T-helper 2 cell (primary cell): ENCODE data around the gene PDE6D.
"Not testable (repeated sequence)": the region's sequence is repeated elsewhere in the genome, so short reads cannot be mapped to it uniquely, and the experiment has no call there.

Experiments
- DNase-seq, 5 experiments: peaks; one replicate each; pipeline versions ENCODE4 v3.0.0 to v3.0.0-alpha.2; 2012 to 2022

Gene PDE6D

DNA sequence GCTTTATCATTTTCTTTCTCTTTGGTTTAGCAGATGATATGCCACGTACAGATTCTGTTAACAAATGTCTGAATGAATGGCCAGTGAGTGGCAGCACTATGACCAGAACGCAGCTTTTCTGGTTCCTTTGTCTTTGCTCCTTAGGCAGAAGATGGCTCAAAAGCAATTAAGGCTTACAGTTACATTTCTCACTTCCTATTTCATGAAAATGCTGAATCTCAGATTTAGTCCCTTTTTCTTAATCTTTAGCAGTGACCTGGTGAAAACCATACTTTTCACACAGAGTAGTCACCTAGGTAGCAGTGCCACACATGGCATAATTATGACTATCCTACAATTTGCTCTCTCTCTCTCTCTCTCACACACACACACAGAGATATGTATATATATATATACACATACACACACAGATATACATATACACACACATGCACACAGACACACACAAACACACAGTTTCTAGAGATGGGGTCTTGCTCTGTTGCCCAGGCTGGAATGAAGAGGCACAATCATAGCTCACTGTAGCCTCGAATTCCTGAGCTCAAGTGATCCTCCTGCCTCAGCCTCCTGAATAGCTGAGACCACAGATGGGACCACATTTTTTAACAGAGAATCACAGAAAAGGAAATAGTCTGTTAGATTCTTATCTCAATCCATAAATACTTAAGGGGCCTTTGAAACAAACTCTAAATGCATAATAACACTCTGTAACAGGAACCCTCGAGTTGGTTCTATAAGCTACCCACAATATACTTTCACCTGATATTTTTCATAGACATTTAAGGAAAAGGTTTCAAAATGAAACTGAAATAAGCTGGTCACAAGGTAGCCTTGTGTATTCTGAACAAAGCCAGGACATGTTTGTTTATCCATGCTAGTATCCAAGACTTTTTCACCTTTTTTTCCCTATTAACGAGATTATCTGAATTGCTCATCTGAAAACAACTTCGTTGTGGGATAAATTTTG lies 11.6 kb downstream of the PDE6D start:
- peak in 1 of 5 experiments; percentile 19 for DNase-seq

DNA sequence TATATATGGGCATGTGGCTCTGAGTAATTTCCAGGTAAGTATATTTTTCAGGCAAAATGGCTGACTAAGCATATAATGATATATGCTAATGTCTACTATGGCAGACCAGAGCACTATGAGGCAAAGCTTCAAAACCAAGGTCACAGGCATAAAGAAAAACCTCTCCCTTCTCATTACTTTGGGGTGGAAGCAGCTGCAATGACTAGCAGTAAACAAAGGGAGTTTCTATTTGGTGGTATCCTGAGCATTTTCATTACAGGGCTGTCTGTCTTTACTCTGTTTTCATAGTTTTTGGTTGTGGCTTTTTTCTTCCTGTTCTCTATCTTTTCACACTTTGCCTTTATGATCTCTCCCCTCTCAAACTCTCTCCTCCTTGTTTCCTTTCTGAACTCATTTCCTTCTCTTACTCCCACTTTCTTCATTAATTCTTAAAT lies 15.6 kb downstream of the PDE6D start:
- peak in 1 of 5 experiments; percentile 51 for DNase-seq

DNA sequence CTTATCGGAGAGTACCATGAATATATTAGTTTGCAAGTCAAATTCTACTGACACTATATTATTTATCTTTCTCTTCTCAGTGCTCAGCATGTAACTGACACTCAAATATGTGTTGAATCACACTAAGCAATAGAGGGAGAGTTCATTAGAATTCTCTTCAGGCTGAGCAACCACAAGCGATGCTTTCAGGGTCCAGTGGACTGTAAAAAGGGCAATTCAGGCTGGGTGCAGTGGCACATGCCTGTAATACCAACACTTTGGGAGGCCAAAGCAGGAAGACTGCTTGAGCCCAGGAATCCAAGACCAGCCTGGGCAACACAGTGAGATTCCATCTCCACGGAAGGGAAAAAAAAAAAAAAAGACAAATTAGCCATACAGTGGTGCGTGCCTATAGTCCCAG lies 16.3 kb downstream of the PDE6D start:
- no peak for DNase-seq

DNA sequence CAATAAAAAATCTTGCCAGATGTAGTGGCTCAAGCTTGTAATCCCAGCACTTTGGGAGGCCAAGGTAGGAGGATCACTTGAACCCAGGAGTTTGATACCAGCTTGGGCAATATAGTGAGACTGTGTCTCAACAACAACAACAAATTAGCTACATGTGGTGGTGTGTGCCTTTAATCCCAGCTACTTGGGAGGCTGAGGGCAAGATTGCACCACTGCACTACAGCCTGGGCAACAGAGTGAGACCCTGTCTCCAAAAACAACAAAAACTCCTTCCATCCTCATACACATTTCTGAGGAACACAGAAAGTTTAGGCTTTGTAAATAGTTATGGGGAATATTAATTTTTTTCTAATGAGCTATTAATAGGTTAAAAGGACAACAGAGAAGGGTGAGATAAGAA lies 17.0 kb downstream of the PDE6D start:
- no peak for DNase-seq

DNA sequence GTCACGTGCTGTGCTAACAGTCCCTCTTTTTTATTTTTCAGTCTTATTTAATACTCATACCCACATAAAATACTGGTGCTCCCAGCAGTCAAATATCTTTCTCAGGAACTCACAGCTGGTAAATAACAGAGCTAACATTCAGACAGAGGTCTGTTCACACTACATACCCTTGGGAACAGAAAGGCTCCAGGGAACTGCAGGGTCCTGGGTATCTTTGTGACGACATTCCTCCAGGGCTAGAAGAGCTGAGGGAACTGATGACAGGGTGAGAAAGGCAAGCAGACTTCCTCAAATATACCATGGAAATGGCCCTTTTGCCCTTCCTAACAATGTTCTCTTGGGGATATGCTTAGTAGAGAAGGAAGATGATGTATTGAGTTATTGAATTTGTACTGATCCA lies 19.3 kb downstream of the PDE6D start:
- no peak for DNase-seq

DNA sequence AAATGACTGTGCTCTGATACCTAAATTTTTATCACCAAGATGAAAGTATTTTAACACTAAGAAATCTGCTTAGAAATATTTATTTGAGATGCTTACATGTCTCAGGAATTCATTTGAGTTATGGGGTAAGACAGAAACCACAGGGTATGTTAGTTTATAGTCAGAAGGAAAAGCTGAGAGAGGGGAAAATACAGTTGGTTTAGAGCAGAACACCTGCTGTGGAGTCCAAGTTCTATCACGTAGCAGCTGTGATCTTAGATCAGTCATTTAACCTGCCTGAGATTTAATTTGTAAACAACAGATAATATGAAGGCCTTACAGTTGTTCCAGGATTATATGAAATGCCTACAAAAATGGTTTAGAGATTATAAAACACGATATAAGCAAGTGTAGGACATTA lies 29.0 kb downstream of the PDE6D start:
- no peak for DNase-seq

DNA sequence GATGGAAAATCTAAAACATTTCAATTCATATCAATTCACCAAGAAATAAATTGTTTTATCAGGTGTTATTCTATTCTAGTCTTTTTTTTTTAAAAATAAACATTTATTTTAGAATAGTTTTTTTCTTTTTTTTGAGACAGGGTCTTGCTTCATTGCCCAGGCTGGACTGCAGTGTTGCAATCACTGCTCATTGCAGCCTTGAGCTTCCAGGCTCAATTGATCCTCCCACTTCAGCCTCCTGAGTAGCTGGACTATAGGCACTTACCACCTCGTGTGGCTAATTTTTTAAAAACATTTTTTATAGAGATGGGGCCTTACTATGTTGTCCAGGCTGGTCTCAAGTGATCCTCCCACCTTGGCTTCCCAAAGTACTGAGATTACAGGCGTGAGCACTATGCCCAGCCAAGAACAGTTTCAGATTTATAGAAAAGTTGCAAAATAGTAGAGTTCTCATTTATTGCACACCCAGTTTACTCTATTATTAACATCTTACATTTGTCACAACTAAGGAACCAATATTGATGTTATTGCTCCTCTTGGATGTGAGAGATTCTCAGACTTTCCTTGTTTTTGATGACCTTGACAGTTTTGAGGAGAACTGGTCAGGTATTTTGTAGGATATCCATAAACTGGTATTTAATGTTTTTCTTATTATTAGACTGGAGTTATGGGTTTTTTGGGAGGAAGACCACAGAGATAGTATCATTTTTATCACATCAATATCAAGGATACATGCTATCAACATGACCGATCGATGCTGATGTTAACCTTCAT lies 29.9 kb downstream of the PDE6D start:
- no peak for DNase-seq

DNA sequence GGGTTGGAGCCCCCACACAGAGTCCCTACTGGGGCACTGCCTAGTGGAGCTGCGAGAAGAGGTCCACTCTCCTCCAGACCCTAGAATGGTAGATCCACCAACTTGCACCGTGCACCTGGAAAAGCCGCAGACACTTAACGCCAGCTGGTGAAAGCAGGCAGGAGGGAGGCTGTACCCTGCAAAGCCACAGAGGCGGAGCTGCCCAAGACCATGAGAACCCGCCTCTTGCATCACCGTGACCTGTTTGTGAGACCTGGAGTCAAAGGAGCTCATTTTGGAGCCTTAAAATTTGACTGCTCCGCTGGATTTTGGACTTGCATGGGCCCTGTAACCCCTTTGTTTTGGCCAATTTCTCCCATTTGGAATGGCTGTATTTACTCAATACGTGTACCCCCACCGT lies 32.1 kb downstream of the PDE6D start:
- not testable (repeated sequence) for DNase-seq

DNA sequence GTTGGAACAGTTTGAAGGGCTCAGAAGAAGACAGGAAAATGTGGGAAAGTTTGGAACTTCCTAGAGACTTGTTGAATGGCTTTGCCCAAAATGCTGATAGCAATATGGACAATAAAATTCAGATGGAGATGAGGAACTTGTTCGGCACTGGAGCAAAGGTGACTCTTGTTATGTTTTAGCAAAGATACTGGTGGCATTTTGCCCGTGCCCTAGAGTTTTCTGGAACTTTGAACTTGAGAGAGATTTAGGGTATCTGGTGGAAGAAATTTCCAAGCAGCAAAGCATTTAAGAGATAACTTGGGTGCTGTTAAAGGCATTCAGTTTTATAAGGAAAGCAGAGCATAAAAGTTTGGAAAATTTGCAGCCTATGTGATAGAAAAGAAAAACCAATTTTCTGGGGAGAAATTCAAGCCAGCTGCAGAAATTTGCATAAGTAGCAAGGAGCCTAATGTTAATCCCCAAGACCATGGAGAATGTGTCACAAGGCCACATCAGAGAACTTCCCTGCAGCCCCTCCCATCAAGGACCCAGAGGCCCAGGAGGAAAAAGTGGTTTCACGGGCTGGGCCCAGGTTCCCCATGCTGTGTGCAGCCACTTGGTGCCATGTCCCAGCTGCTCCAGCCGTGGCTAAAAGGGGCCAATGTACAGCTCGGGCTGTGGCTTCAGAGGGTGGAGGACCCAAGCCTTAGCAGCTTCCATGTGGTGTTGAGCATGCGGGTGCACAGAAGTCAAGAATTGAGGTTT lies 32.8 kb downstream of the PDE6D start:
- DNase-seq = not testable (repeated sequence)

DNA sequence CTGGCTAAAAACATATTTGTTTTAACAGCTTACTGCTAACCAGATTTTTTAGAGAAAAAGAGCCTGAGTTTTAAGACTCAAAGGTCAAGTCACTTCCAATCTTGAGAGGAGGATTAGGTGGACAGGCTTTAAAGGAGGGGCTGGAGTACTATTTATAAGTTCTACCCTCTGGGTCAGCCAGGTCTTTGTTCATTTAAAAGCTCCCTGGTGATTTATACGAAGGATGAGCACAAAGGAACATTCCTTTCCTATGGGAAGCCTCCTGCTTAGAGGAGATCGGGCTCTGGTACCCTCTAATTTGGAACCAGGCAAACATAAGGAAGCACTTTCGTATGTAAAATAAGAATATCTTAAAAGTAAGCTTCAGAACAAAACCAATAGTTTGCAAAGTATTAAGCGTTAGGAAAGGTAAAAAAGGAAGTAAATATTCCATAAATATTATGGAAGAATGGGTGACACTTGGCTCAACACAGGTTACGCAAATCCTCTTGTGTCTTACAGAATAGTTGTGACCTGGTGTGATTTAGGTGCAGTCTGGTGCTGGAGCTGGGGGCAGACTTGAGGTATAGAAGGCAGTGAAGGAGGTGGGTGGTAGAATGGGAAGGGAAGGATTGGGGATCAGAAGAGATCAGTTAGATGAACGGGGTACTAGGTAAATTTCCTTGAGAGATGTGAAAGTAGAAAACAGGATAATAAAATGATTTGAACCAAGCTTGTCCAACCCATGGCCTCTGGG lies 35.6 kb downstream of the PDE6D start:
- DNase-seq = no peak

DNA sequence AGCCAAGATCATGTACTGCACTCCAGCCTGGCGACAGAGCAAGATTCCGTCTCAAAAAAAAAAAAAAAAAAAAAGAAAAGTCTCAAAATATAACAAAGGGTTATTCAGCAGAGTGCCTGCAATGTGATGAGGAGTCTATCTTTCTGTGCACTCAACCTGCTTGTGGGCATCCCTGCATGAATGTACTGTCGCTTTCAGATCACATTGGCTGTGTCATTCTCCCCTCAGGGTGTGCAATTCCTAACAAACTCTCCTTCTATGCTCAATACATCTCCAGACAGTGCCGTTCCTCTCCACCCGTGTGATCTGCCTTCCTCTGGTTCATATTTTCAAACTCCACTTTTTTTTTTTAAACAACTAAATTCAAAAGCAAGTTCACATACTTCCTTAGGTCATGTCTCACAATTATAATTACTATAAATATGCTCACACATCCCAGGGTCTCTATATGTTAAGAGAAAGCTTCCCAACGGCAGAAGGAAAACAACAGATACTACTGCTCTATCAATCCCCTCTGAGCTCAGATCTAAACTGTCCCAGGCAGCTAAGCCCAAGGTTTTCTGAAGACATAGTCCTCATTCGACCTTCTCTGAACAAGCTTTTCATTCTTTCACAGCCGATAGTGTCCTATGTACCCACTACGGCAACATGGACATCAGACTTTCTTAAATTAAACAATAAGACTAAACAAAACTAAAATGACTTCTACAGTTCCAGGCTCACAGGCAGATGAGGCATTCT lies 37.5 kb downstream of the PDE6D start:
- DNase-seq = no peak

DNA sequence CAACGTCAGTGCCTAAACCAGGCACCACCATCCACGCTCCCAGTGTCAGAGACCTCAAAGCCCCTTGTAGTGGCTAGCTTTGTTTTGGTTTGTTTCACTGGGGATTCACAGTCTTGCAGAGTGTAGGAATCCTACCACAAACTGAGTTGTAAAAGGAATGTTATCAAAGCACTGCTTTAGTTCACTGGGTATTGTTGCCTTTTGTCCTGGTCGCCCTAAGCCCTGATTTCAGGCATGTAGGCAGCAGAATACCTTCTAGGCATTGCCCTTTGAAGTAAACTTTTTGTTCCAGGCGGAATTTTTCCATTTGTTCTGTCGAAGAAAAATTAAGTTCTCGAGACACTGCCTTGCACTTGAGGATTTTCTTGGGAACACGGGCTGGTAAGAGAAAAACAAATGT lies 43.3 kb downstream of the PDE6D start:
- DNase-seq = no peak

DNA sequence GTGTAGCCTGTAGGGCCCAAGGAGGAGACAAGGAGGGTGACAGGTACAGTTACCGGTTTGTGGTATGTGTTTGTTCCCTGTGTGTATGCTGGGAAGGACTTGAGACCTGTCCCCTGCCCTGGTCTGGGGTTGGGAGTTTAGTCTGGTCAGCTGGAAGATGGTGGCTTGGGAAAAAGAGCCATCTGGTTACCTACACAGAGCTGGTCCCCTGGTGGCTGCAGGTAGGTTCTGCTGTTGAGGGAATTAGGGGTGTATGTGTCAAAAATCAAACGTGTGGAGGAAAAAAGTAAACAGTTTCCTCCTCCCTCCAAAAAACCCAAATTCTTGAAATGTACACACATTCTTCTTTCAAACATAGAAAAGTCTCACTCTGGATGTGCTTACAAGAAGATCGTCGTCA lies 48.5 kb downstream of the PDE6D start:
- DNase-seq = no peak

DNA sequence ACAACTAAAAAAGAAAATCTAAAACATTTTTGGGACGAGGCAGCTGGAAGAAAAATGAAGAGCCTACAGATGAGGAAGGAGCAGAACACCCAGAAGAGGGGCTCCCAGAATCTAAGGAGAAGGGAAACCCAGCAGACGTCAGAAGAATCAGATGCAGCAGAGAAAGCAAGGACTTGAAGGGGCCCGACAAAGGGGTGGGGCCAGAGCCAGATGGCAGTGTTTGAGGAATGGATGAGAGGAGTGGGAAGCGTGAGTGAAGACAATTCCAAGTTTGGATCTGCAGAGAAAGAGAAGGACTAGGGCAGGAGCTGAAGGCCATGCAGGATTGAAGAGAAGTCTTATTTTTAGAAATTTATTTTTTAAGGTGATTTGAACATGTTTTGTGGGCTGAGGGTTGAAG lies 53.5 kb downstream of the PDE6D start:
- no peak for DNase-seq

DNA sequence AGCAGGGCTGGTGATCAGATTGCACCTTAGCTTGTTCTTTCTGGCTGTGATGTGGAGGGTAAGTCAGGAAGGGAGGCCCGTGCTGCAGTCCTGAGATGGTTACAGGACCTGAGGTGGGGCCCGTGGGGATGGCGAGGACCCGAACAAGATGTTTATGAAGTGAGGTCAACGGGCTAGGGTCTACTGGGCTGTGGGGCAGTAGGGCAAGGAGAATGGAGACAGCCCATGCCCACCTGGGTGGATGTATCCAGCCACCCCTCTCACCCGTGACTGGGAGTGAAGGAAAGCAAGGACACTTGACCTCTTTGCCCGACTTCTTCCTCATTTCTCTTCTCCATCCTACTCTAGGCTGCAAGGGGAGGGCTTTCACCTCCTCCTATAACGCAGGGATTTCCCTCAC lies 54.8 kb downstream of the PDE6D start:
- no peak for DNase-seq

DNA sequence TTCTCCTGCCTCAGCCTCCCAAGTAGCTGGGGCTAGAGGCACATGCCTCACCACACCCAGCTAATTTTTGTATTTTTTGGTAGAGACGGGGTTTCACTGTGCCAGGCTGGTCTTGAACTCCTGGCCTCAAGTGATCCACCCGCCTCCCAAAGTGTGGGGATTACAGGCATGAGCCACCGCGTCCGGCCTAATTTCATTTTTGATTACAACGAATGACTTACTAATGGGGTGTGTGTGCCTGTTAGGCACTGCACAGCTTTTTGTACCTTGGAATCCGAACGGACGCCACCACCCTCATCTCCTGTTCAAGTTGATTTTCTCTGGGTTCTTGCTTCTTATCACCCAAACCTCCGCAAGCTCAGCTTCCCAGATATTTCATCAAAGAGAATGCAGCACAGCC lies 55.6 kb downstream of the PDE6D start:
- DNase-seq = no peak

DNA sequence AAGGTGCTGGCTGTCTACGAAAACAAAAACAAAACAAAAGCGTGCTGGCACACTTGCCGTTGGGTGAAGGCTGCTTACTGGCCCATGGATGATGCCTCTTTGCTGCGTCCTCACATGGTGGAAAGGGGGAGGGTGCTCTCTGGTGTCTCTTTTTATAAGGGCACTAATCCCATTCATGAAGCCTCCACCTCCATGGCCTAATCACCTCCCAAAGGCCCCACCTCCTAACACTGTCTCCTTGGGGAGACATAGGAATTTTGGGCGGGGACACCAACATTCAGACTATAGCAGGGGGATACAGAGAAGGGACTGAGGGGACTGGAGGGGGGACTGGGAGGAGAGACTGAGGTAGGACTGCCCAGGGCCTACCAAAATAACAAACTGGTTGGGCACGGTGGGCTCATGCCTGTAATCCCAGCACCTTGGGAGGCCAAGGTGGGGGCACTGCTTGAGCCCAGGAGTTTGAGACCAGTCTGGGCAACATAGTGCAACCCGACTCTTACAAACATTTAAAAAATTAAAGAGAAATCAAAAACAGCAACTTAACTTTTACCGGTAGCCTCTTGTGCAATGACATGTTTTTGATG lies 58.3 kb downstream of the PDE6D start:
- no peak for DNase-seq

DNA sequence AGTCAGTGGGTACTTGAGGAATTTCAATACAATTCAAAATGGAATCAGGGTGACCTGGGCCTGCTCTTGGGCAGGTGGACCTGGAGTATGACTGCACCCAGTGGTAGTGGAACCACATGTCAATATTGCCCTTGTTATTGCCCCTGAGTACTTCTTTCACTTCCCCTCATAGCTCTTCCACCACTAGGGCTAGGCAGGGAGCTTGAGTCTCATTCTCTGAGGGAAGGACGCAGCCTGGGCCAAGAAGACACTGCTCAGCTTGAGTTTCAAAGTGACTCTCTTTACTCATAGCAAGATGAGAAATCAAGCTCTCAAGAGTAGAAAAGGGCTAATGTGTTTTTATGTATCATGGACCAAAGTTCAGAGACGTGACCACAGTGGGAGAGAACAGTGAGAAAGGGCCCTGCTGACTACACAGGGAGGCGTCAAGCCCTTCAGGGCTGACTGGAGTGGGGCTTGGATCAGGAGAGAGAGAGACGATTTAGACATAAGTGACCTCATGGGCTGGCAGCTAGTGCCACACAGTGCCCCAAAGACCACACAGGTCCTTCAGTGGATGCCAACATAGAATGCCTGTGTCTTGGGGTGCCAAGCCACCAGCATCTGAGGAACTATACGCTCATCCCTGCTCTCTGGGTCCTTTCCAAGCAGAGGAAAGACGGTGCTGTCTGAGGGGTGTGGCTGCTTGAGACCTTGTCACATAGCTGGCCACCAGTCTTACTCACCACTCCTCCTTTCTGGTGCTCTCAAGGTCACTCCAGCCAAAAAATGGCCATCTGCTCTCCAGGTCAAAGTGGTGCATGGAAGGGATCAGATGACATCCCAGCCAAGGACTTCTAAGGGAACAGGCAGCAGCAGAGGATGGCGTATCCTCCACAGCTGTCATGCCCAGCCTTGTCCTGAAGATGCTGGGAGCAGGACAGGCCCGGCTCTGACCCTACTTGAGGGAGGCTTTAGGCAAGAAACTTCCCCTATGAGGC lies 59.8 kb downstream of the PDE6D start:
- DNase-seq = peak in 1 of 5 experiments; percentile 26

DNA sequence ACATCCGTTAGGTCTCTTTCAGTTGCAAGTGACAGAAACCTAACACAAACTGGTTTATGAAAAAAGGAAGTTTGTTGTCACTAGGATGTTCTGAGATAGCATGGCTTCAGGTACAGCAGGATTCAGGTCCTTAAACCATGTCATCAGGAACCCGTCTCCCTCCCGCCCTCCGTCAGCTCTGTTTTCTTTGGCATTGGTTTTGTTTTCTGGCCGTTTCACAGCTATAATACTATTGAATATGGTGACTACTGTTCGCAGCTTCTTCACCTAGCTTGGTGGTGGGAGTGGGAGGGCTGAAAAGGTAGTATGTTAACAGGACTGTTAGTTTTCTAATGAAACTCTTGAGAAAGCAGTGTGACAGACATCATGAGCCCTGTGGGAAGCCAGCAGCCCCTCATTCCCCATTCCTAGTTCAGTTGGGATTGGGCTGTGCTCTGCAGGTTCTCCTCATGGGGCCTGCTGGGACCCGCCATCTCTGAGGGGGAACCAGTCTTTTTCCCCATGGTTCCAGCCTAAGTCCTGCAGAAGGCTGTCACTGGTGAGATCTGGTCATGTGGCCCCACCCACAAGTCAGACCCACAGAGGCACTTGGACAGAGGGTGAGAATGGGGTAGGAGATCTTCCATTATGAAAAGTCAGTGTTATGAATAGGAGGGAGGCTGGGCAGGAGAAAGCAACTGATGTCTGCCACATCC lies 60.6 kb downstream of the PDE6D start:
- DNase-seq = no peak
